Stimulated activated memory B cell treated with anti-CD40 and anti-IgM and Interleukin-4, amounts not matched to agents 10 μg/mL and 1 μg/mL and 100 μg/mL, for 72 hours (primary cell): Measurements from ENCODE around the gene DERL3.
"Not testable (repeated sequence)": the region's sequence is repeated elsewhere in the genome, so short reads cannot be mapped to it uniquely, and the experiment has no call there.

ENCODE experiments used
- ATAC-seq: fragments of 150-1000 bp; cut with Tn5 transposase; 2 replicates; pipeline ENCODE4 v1.10.0; 2021
- H3K27ac Mint-ChIP-seq: one replicate; pipeline ENCODE4 v1.8.0; 2022; ENCODE audit warnings: mild to moderate bottlenecking, mixed read lengths
- H3K27me3 Mint-ChIP-seq: one replicate; pipeline ENCODE4 v1.8.0; 2022; ENCODE audit warnings: mixed read lengths
- H3K36me3 Mint-ChIP-seq: one replicate; pipeline ENCODE4 v1.8.0; 2022; ENCODE audit warnings: mixed read lengths
- H3K4me1 Mint-ChIP-seq: one replicate; pipeline ENCODE4 v1.8.0; 2022; ENCODE audit warnings: mixed read lengths
- H3K4me3 Mint-ChIP-seq: one replicate; pipeline ENCODE4 v1.8.0; 2022; ENCODE audit warnings: mild to moderate bottlenecking, moderate library complexity, mixed read lengths
- H3K9me3 Mint-ChIP-seq: one replicate; pipeline ENCODE4 v1.8.0; 2022; ENCODE audit warnings: mixed read lengths

The DERL3 gene

DNA sequence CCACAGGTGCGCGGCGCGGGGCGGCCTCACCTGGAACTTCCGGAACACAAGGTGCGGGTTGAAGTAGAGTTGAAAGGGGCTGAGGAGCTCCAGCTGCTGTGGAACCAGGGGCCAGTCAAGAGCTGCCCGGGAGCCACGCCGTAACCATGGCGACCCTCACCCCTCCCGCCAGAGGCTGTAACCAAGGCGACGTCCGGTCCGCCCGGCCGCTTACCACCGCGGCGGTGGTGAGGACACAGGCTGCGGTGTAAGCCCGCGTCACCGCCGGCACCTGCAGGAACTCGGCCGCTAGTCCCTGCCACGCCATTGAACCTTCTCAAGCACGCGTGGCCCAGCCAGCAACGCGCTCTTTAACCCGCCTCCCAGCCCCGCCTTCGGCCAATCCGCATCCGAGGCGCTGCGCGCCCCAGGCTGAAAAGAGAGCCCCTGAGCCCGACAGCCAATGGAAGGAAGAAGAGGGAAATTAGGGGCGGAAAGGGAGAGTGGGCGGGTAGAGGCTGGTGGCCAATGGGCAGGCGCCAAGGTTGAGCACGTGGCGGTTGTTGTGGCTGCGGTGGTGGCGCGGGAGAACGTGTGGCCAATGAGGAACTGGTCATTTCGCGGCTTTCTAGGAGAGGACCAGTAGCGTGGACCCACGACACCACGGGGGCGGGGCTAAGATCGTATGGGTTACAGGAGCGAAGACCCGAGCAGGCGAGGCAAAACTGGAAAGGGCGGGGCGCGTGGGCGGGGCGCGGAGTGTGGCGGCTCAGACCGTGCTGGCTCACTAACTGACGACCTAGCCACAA, at the start of gene DERL3:
Gene DERL3 (minus strand): TSS at position 326 of the 788 bp plus-strand sequence. CDS start 19 bp downstream, at position 307.
- Mint-ChIP-seq H3K4me1 (peaks cover 76% of the 10 kb centered on the region), H3K36me3 (peaks cover 7% of the 10 kb centered on the region)
- peak; percentile 92 for ATAC-seq

GRCh38 chr22:23884140-23884539, 45.3 kb upstream of the DERL3 start:
- Mint-ChIP-seq H3K4me1 (no peaks in the 10 kb centered on the region), H3K4me3 (no peak overlapping the region), H3K27me3 (no peaks in the 10 kb centered on the region), H3K9me3 (no peaks in the 10 kb centered on the region), H3K36me3 (peaks cover 35% of the 10 kb centered on the region), H3K27ac (no peak overlapping the region)
- no peak for ATAC-seq

More for the DNA sequence above, at the start of gene DERL3:
- peak within 1 kb of the TSS; percentile 89 for H3K4me3 Mint-ChIP-seq
- peak within 1 kb of the TSS; percentile 88 for H3K27ac Mint-ChIP-seq
- no peaks in the 10 kb centered on the region for H3K27me3 Mint-ChIP-seq
- H3K9me3 Mint-ChIP-seq = no peaks in the 10 kb centered on the region

DNA sequence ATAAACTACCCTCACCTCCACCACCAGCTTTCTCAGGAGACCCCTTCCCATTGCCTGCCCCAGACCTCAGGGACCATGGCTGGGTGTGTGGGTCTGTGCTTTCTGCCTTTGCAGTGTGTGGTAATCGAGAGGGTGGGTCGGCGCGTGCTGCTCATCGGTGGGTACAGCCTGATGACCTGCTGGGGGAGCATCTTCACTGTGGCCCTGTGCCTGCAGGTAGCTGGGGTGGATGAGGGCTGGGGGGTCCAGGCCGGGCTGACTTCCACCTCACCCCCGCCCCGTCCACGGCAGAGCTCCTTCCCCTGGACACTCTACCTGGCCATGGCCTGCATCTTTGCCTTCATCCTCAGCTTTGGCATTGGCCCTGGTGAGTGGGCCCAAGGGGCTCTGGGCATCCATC, 44.9 kb upstream of the DERL3 start:
- ATAC-seq = no peak
- Mint-ChIP-seq H3K4me3 (no peak overlapping the region), H3K9me3 (no peaks in the 10 kb centered on the region), H3K4me1 (no peaks in the 10 kb centered on the region), H3K27ac (no peak overlapping the region), H3K36me3 (peaks cover 35% of the 10 kb centered on the region), H3K27me3 (no peaks in the 10 kb centered on the region)

- Mint-ChIP-seq H3K4me3 (no peak overlapping the region), H3K4me1 (no peaks in the 10 kb centered on the region), H3K9me3 (no peaks in the 10 kb centered on the region), H3K36me3 (peaks cover 44% of the 10 kb centered on the region), H3K27me3 (no peaks in the 10 kb centered on the region), H3K27ac (no peak overlapping the region)
- ATAC-seq = peak; percentile 20
Measured at GRCh38 chr22:23882370-23882769, 43.6 kb upstream of the DERL3 start.

DNA sequence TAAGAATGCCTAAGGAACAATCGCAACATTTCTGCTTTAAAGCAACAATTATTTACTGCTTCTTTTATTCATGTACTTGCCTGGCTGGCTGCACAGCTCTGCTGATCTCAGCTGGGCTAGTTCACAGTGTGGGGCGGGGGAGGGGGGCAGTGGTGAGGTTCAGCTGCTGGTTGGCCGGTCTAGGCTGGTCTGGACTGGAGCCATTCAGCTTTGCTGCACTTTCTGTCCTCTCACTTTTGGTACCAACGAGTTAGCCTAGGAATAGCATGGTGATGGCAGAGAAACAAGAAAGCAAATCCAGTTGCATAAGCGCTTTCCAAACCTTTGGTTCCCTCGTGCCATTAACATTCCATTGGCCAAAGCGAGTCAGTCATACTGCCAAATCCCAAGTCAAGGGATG, 39.4 kb upstream of the DERL3 start:
- Mint-ChIP-seq H3K4me1 (peaks cover 6% of the 10 kb centered on the region), H3K27me3 (no peaks in the 10 kb centered on the region), H3K36me3 (peaks cover 67% of the 10 kb centered on the region), H3K27ac (no peak overlapping the region), H3K4me3 (no peak overlapping the region), H3K9me3 (no peaks in the 10 kb centered on the region)
- ATAC-seq = no peak

- Mint-ChIP-seq H3K4me1 (peaks cover 6% of the 10 kb centered on the region), H3K9me3 (no peaks in the 10 kb centered on the region), H3K27me3 (no peaks in the 10 kb centered on the region), H3K36me3 (peaks cover 69% of the 10 kb centered on the region), H3K27ac (no peak overlapping the region), H3K4me3 (no peak overlapping the region)
- no peak for ATAC-seq
Measured at GRCh38 chr22:23877566-23877965, 38.8 kb upstream of the DERL3 start.

DNA sequence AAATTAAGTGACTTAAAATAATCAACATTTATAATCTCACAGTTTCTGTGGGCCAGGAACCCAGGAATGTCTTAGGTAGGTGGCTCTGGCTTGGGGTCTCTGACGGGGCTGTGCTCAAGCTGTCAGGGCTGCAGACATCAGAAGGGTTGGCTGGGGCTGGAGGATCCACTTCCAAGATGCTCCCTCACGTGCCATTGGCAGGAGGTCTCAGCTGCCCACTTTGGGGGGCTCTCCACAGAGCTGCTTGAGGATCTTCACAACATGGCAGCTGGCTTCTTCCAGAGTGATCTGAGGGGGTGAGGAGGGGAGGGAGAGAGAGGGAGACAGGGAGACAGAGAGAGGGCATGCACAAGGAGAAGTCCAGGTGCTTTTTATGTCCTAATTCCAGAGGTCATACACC, 37.0 kb upstream of the DERL3 start:
- Mint-ChIP-seq H3K4me1 (peaks cover 6% of the 10 kb centered on the region), H3K9me3 (no peaks in the 10 kb centered on the region), H3K27ac (no peak overlapping the region), H3K4me3 (no peak overlapping the region), H3K27me3 (no peaks in the 10 kb centered on the region), H3K36me3 (peaks cover 53% of the 10 kb centered on the region)
- no peak for ATAC-seq

DNA sequence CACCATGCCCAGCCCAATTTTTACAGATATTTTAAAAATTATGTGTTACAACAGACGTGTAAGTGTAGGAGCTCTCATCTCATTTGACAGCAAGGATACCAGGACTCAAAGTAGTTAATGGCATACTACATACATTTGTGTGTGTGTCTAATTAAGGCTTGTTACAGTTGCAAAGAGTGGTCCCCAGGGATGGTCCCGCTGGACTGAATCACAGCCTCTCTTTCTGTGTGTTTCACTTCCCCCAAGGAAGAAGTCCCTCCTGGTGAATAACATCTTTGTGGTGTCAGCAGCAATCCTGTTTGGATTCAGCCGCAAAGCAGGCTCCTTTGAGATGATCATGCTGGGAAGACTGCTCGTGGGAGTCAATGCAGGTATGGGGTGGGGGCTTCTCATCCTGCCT, 36.1 kb upstream of the DERL3 start:
- H3K36me3 Mint-ChIP-seq = peaks cover 52% of the 10 kb centered on the region
- H3K4me1 Mint-ChIP-seq = peaks cover 6% of the 10 kb centered on the region
- no peak overlapping the region for H3K27ac Mint-ChIP-seq
- no peaks in the 10 kb centered on the region for H3K9me3 Mint-ChIP-seq
- H3K27me3 Mint-ChIP-seq = no peaks in the 10 kb centered on the region
- H3K4me3 Mint-ChIP-seq = no peak overlapping the region
- no peak for ATAC-seq

DNA sequence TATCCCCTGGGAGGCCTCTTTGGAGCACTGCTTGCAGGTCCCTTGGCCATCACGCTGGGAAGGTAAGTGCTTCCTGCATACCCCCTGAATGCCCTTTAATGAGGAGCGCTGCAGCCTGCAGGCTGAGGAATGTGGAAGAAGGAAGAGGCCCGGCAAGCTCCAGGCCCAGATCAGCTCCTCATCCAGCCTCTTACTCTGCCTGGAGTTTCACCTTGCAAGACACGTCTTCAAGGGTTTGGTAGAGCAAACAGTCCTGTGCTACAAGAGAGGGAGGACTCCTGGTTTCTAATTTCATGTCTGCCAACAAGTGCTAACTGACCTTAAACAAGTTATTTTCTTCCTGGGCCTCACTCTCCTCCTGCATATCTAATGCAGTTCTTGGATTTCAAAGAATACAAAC, 29.8 kb upstream of the DERL3 start:
- Mint-ChIP-seq H3K27me3 (no peaks in the 10 kb centered on the region), H3K4me3 (no peak overlapping the region), H3K4me1 (no peaks in the 10 kb centered on the region), H3K27ac (no peak overlapping the region), H3K36me3 (peaks cover 47% of the 10 kb centered on the region), H3K9me3 (no peaks in the 10 kb centered on the region)
- no peak for ATAC-seq

DNA sequence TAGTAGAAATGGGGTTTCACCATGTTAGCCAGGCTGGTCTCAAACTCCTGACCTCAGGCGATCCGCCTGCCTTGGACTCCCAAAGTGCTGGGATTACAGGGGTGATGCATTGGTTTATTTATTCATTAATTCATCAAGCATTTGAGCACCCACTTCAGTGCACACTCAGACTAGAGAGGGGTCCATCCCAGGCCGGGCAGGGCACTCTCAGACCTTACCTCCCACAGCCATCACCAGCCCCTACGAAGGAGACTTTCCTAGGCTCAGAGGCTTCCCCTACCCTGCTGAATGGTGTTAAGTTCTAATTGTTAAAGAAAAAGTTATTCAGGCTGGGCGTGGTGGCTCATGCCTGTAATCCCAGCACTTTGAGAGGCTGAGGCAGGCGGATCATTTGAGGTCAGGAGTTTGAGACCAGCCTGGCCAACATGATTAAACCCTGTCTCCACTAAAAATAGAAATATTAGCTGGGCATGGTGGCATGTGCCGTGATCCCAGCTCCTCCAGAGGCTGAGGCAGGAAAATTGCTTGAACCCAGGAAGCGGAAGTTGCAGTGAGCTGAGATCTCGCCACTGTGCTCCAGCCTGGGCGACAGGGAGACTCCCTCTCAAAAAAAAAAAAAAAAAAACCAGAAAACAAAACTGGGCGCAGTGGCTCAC, 25.8 kb upstream of the DERL3 start:
- H3K27ac Mint-ChIP-seq, ATAC-seq, H3K27me3 Mint-ChIP-seq, H3K4me3 Mint-ChIP-seq, H3K9me3 Mint-ChIP-seq: not testable (repeated sequence)
- Mint-ChIP-seq H3K36me3 (peaks cover 51% of the 10 kb centered on the region), H3K4me1 (peaks cover 13% of the 10 kb centered on the region)

- H3K27me3 Mint-ChIP-seq = no peaks in the 10 kb centered on the region
- no peak overlapping the region for H3K4me3 Mint-ChIP-seq
- no peak overlapping the region for H3K27ac Mint-ChIP-seq
- H3K4me1 Mint-ChIP-seq = peaks cover 27% of the 10 kb centered on the region
- ATAC-seq = no peak
- no peaks in the 10 kb centered on the region for H3K9me3 Mint-ChIP-seq
- H3K36me3 Mint-ChIP-seq = peaks cover 28% of the 10 kb centered on the region
Measured at GRCh38 chr22:23862103-23862502, 23.3 kb upstream of the DERL3 start.

DNA sequence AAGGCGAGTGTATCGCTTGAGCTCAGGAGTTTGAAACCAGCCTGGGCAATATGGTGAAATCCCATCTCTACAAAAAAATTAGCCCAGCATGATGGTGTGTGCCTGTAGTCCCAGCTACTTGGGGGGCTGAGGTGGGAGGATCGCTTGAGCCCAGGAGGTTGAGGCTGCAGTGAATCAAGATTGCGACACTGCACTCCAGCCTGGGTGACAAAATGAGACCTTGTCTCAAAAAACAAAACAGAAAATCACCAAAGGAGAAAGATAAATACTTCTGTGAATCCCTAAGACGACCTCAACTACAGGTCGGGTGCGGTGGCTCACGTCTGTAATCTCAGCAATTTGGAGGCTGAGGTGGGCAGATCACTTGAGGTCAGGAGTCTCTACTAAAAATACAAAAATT, 21.4 kb upstream of the DERL3 start:
- H3K27ac Mint-ChIP-seq, H3K4me3 Mint-ChIP-seq, H3K9me3 Mint-ChIP-seq, H3K27me3 Mint-ChIP-seq, ATAC-seq: not testable (repeated sequence)
- H3K36me3 Mint-ChIP-seq = peaks cover 23% of the 10 kb centered on the region
- H3K4me1 Mint-ChIP-seq = peaks cover 36% of the 10 kb centered on the region

GRCh38 chr22:23859201-23859600, 20.4 kb upstream of the DERL3 start:
- Mint-ChIP-seq H3K4me3 (peak overlapping the region; percentile 90), H3K9me3 (no peaks in the 10 kb centered on the region), H3K36me3 (peaks cover 21% of the 10 kb centered on the region), H3K4me1 (peaks cover 36% of the 10 kb centered on the region), H3K27ac (peak overlapping the region; percentile 95), H3K27me3 (no peaks in the 10 kb centered on the region)
- no peak for ATAC-seq

DNA sequence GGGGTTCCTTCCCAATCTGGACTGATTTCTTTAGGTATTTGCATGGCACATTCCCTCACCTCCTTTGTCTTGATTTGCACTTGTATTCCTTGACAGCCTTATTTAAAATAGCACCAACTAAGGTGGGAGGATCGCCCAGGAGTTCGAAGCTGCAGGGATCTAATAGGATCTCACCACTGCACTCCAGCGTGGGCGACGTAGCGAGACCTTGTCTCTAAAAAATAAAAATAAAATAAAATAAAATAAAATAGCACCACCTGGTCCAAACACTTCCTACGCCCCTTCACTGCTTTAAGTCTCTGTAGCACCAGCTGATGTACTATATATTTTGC, 19.6 kb upstream of the DERL3 start:
- ATAC-seq = no peak
- H3K36me3 Mint-ChIP-seq = peaks cover 14% of the 10 kb centered on the region
- peak overlapping the region; percentile 95 for H3K27ac Mint-ChIP-seq
- H3K9me3 Mint-ChIP-seq = no peaks in the 10 kb centered on the region
- H3K4me1 Mint-ChIP-seq = peaks cover 36% of the 10 kb centered on the region
- H3K4me3 Mint-ChIP-seq = peak overlapping the region; percentile 90
- no peaks in the 10 kb centered on the region for H3K27me3 Mint-ChIP-seq

DNA sequence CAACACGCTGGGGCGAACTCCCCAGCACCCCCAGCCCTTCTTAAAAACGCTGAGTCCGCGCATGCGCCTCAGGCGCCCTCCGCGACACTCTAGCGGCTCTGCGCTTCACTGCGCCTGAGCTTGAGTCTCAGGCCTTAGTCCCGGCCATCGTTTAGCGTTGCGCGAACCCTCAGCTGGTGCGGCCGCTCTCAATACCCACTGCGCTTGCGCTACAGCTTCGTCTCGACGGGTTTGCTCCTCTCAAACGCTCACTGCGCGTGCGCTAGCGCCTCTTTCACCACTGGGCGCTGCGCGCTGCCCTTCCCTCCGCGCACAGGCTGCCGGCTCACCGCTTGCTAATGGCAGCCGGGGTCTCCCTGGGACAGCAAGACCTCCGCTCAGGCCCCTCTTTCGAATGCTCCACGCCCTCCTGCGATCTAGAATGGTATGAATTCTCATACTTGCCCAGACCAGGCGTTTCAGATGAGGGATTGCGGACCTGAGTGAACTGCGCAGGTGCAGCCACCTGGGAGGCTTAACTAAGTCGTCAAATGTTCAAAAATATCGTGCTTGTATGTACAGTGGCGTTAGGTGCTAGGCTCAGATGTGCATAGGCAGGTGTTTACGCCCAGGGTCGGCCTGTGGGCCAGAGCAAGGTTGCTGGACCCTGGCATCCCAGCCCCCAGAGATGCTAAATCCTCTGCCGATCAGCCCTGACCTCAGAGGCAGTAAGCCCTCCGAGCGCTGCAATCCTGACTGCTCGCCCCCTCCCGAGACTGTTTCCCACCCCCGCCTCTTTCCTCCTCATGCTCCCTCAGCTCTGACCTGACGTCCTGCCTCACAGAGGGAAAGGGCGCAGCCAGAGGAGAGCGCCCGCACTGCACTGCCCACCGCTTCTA, 19.0 kb upstream of the DERL3 start, which contains the start of gene SLC2A11:
Gene SLC2A11 (plus strand): TSS at position 270 of the 878 bp plus-strand sequence. CDS start 125 bp downstream, at position 395.
- peak within 1 kb of the TSS; percentile 95 for H3K27ac Mint-ChIP-seq
- peak within 1 kb of the TSS; percentile 90 for H3K4me3 Mint-ChIP-seq
- peaks cover 8% of the 10 kb centered on the region for H3K36me3 Mint-ChIP-seq
- no peaks in the 10 kb centered on the region for H3K27me3 Mint-ChIP-seq
- peak; percentile 98 for ATAC-seq
- H3K9me3 Mint-ChIP-seq = no peaks in the 10 kb centered on the region
- peaks cover 32% of the 10 kb centered on the region for H3K4me1 Mint-ChIP-seq
